HL-60/S4 treated with phorbol 12-myristate 13-acetate at 8.2 ng/mL for 4 days and 3 days (cell line): ENCODE results near the gene PROK1.

Experiments used
- in situ Hi-C: fragments of 300-500 bp; cut with MboI; formaldehyde crosslinking; loops from 2 replicates; pipeline ENCODE4 v1.15.0; 2022; ENCODE audit warnings: low sequenced_read_pairs

Gene PROK1

GRCh38 chr1:110464340-110464739, 13.4 kb downstream of the PROK1 start:
- in situ Hi-C loops, result no loop called here

GRCh38 chr1:110465038-110465813, 14.3 kb downstream of the PROK1 start:
- in situ Hi-C loops, result no loop called here

- in situ Hi-C loops, result no loop called here
Observed at GRCh38 chr1:110465814-110466380, 14.9 kb downstream of the PROK1 start.

- in situ Hi-C loops, result no loop called here
Observed at GRCh38 chr1:110466646-110467280, 15.8 kb downstream of the PROK1 start.

GRCh38 chr1:110471131-110471530, 20.2 kb downstream of the PROK1 start:
- in situ Hi-C loops, result no loop called here

- in situ Hi-C loops, result no loop called here
Observed at GRCh38 chr1:110472546-110472945, 21.6 kb downstream of the PROK1 start.

- in situ Hi-C loops, result no loop called here
Observed at GRCh38 chr1:110474444-110474843, 23.5 kb downstream of the PROK1 start.

- in situ Hi-C loops, result no loop called here
Observed at GRCh38 chr1:110475362-110476027, 24.5 kb downstream of the PROK1 start.

GRCh38 chr1:110476028-110476765, 25.2 kb downstream of the PROK1 start:
- in situ Hi-C loops, result no loop called here

- in situ Hi-C loops, result no loop called here
Observed at GRCh38 chr1:110477041-110477440, 26.1 kb downstream of the PROK1 start.

- in situ Hi-C loops, result no loop called here
Observed at GRCh38 chr1:110477445-110477957, 26.6 kb downstream of the PROK1 start.

GRCh38 chr1:110477967-110478640, 27.2 kb downstream of the PROK1 start:
- in situ Hi-C loops, result no loop called here

GRCh38 chr1:110478886-110479285, 27.9 kb downstream of the PROK1 start:
- in situ Hi-C loops, result no loop called here

GRCh38 chr1:110480356-110481096, 29.6 kb downstream of the PROK1 start:
- in situ Hi-C loops, result no loop called here

GRCh38 chr1:110481968-110482623, 31.1 kb downstream of the PROK1 start:
- in situ Hi-C loops, result no loop called here

- in situ Hi-C loops, result no loop called here
Observed at GRCh38 chr1:110482662-110483307, 31.8 kb downstream of the PROK1 start.

- in situ Hi-C loops, result no loop called here
Observed at GRCh38 chr1:110483308-110483685, 32.3 kb downstream of the PROK1 start.

GRCh38 chr1:110484801-110485200, 33.9 kb downstream of the PROK1 start:
- in situ Hi-C loops, result no loop called here
